Stimulated activated CD4-positive, alpha-beta T cell treated with anti-CD3 and anti-CD28 coated beads, Interleukin-1b, Interleukin-23, amount 100 ng/mL, for 48 hours (primary cell): ENCODE measurements around the gene CCDC57.

ENCODE experiments used
- DNase-seq: peaks from one replicate; pipeline ENCODE4 v3.0.0-alpha.2; 2020

The CCDC57 gene

GRCh38 chr17:82103553-82104451 lies 108.8 kb downstream of the CCDC57 start:
- no peak for DNase-seq

GRCh38 chr17:82101767-82102679 lies 110.6 kb downstream of the CCDC57 start:
- no peak for DNase-seq

- DNase-seq, result no peak
Observed at GRCh38 chr17:82101301-82101715, 111.3 kb downstream of the CCDC57 start.

- no peak for DNase-seq
Observed at GRCh38 chr17:82100502-82101298, 111.9 kb downstream of the CCDC57 start.

- DNase-seq, result no peak
Observed at GRCh38 chr17:82098939-82099763, 113.5 kb downstream of the CCDC57 start.

GRCh38 chr17:82098169-82098938 lies 114.3 kb downstream of the CCDC57 start, which contains the start of gene FASN:
FASN (minus strand) TSS chr17:82098236; CDS start chr17:82096445, 1,791 bp downstream.
- DNase-seq, result peak; percentile 94

GRCh38 chr17:82097919-82098168 lies 114.8 kb downstream of the CCDC57 start:
- no peak for DNase-seq

- no peak for DNase-seq
Observed at GRCh38 chr17:82097184-82097918, 115.3 kb downstream of the CCDC57 start.

- DNase-seq, result no peak
Observed at GRCh38 chr17:82096709-82097183, 115.9 kb downstream of the CCDC57 start.

- no peak for DNase-seq
Observed at GRCh38 chr17:82095777-82096708, 116.6 kb downstream of the CCDC57 start.

GRCh38 chr17:82094931-82095776 lies 117.5 kb downstream of the CCDC57 start:
- no peak for DNase-seq

GRCh38 chr17:82092995-82093751 lies 119.5 kb downstream of the CCDC57 start:
- no peak for DNase-seq

GRCh38 chr17:82092628-82092994 lies 120.0 kb downstream of the CCDC57 start:
- no peak for DNase-seq

- no peak for DNase-seq
Observed at GRCh38 chr17:82092094-82092586, 120.5 kb downstream of the CCDC57 start.

- DNase-seq, result peak; percentile 1
Observed at GRCh38 chr17:82091264-82092066, 121.2 kb downstream of the CCDC57 start.

GRCh38 chr17:82090549-82091263 lies 121.9 kb downstream of the CCDC57 start:
- no peak for DNase-seq
